ENCODE measurements around the gene HYLS1.
"Not testable (repeated sequence)": the region's sequence is repeated elsewhere in the genome, so short reads cannot be mapped to it uniquely, and the experiment has no call there.

The HYLS1 gene

DNA sequence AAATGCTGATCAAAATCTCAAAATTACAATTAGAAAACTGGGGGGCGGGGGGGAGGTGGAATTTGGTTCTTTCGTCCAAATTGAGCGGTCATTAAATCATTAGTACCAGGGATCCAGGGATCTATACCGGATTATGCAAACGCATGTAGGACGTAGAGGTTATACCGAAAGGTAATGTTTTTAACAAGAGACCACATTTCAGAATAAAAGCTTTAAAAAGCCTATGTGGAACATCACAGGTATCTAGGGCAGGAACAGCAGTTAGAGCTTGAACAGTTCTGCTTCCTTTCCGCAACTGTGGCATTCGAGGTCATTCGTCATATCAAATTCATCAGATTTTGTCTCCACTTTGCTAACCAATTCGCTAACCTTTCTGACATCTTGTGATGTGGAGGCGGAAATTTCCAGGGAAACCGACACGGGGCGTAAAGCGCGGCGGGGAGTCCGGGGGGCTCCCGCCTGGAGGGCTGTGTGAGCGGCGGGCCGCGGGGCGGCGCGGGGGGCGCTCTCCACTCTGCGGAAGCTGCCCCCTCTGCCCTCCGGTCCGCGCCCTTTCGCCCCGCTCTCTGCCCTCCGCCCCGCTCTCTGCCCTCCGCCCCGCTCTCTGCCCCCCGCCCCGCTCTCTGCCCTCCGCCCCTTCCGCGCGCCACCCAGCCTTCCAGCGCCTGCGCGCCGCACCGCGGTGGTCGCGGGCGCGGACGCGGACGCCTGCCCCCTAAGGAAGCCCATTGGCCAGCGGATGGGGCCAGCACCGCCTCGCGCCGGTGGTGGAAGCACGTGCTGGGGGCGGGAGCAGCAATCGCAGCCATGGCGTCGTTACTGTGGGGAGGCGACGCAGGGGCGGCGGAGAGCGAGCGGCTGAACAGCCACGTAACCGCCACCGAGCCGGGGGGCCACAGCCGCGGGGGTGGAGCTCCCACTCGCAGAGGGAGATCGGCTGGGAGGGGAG, 16.5 kb downstream of the HYLS1 start, which contains the start of gene DDX25:
Gene DDX25, plus strand, starts transcription at position 798 of the 949 bp plus-strand sequence. Its CDS starts 10 bp downstream, at position 808.
- DNase-seq (ENCODE audit: low spot score), result no peak

DNA sequence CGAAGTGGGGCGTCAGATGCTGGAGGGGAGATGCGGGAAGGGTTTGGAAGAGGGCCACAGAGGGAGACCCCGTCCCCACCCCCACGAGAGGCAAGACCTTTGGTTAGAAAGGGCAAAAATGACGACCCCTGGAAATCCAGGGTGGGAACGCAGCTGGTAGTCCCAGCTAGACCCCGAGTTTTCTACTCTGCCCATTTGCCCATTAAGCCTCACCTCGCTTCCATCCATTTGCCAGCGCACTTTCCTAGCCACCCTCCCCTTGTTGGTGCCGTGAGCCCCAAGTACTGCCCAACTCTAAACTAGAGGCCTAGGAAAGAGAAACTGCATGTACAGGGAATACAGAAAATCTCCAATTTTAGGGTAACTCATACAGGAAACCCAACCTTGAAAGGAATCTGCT, 17.2 kb downstream of the HYLS1 start:
- DNase-seq (ENCODE audit: low spot score), result no peak

DNA sequence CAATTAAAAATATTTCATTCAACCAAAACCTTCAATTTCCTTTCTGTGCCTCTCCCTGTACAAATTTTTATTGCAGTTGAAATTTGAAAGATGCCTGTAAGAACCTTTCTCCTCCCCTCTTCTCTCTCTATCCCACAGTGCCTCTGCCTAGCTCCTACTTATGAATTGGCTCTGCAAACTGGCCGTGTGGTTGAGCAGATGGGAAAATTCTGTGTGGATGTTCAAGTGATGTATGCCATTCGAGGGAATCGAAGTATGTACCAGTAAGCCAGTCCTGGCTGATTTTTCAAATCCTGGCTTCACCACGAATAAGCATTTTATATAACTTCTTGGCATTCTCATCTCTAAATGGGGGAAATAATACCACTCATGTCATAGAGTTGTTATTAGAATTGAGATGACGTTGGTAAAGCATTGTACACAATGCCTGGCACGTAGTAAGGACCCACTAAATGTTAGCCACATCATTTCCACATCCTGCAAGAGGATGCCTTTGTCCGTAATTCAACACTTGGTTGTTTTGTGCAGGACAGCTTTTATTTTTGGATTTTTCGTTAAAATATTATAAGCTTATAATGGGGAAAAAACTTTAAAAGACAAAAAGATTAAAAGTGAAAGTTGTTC, 22.9 kb downstream of the HYLS1 start:
- no peak for DNase-seq (ENCODE audit: low spot score)

DNA sequence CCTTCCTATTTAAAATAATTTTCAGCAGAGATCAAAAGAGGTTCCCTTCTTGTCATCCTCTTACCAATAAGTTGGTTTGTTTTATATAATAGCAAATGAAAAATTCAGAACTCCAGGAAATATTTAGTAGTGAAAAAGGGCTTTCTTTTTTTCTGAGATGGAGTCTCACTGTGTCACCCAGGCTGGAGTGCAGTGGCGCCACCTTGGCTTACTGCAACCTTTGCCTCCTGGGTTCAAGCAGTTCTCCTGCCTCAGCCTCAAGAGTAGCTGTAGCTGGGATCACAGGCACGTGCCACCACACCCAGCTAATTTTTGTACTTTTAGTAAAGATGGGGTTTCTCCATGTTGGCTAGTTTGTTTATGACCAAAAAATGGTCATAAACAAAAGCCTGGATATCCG, 27.1 kb downstream of the HYLS1 start:
- DNase-seq (ENCODE audit: low spot score), result not testable (repeated sequence)

DNA sequence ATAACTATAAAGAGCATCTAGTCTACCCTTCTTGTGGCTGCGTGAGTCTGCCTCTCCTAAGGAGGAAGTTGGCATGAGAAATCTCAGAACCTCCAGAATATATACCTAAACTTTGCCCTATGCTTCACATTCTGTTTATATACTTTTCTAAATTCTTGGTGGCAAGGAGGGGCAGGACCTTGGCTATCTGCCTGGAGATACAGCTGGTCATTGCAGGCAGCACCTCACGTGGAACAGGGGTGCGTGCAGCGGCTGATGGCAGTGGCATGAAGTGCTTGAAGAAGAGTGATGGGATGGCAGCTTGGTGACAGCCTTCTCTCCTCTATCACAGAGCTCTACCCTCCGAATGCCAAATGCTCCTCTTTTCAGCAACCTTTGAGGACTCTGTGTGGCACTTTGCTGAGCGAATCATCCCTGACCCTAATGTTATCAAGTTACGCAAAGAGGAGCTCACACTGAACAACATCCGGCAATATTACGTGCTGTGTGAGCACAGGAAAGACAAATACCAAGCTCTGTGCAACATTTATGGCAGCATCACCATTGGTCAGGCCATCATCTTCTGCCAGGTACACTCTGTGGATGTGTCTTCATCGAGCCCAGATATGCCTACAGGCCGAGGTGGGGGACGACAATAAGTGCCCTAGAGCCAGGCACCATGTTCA, 29.3 kb downstream of the HYLS1 start:
- no peak for DNase-seq (ENCODE audit: low spot score)

DNA sequence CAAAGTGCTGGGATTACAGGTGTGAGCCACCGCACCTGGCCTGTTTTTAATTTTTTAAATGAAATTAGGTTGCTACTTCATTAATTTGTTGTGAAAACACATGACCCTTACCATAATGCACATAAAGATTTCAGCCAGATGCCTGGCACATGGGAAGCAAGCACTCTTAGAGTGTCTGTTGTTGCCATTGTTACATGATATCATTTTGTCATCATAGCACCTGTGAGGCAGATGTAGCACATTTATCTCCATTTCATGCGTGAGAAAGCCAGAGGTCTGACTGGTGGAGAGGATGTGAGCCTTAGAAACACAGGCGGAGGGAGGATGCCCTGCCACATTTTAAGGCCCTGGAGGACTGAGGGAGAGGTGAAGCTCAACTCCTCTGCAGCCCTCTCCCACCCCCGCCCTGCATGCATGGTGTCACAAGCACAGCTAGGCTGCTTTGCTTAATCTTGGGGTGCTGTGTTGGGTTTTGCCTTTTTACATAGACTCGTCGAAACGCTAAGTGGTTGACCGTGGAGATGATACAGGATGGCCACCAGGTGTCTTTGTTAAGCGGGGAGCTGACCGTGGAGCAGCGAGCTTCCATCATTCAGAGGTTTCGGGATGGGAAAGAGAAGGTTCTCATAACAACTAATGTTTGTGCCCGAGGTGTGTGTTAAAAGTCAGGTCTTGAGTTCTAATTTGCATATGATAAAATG, 30.8 kb downstream of the HYLS1 start:
- DNase-seq (ENCODE audit: low spot score), result no peak

DNA sequence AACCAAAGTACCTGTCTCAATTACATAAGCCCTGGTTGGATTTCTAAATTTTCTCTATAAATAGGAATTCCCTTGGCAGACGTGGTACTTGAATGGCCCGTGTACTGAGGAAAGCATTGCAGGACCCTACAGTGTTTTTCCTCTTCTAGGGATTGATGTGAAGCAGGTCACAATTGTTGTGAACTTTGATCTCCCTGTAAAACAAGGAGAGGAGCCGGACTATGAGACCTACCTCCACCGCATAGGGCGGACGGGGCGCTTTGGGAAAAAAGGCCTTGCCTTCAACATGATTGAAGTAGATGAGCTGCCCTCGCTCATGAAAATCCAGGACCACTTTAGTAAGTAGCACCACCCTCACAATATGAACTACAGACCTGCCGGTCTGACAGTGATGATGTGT, 33.6 kb downstream of the HYLS1 start:
- no peak for DNase-seq (ENCODE audit: low spot score)

DNA sequence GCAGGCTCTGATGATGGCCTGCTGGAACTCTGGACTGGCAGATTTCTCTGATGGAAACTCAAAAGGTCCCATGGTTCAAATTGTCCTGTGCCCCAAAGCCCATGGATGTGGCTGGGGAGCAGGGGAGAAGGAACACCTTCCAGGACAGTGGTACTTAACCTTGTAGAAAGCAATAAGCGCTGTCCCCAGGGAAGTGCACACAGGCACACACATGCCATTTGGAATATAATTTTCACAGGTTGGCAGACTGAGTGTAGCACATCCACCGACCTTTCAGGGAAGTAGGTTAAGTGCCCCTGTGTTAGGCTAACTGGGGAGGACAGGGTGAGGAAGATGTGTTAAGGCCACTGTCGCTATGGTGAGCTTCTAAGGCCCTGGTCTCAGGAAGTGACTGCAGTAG, 34.7 kb downstream of the HYLS1 start:
- no peak for DNase-seq (ENCODE audit: low spot score)

DNA sequence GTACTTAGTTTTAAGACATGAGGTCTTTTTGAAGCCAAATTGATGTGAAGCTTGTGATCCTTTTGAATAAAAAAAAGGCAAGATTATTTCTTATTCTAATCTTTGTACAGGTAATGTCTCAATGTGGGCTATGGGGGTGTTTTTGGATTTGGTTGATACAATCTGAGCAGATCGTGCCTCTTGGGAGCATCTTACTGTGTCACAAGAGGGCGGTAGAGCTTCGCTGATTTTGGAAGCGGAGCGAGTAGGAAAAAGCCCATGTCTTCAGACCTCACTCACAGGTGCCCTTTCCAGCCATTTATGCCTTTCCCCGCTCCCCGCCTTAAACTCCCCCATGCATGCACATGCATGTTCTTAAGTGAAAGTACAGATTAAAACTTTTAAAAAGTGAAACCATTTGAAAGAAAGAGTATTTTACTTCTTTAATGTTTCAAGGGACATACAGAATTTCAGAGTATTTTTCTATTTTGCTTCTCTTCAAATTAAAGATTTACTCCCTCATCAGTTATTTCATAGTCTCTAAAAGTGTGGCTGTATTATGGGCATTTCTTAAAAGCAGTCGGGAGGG, 35.6 kb downstream of the HYLS1 start:
- DNase-seq (ENCODE audit: low spot score), result peak; percentile 51

DNA sequence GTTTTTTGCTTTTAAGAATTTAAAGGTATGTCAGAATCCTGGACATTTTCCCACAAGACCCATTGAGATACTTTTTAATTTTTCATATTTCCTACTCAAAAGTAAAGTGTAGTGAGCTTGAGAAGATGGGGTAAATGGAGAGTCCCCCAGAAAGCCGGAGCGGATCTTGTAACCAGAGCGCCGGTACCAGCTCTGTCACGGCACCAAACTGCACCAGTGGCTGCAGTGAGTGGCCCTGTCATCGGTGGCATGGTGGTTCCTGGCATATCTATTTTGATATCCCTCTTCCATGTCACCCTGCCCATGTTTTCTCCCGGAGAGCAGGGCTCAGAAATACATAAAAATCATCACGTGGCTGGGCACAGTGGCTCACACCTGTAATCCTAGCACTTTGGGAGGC, 36.2 kb downstream of the HYLS1 start:
- no peak for DNase-seq (ENCODE audit: low spot score)

DNA sequence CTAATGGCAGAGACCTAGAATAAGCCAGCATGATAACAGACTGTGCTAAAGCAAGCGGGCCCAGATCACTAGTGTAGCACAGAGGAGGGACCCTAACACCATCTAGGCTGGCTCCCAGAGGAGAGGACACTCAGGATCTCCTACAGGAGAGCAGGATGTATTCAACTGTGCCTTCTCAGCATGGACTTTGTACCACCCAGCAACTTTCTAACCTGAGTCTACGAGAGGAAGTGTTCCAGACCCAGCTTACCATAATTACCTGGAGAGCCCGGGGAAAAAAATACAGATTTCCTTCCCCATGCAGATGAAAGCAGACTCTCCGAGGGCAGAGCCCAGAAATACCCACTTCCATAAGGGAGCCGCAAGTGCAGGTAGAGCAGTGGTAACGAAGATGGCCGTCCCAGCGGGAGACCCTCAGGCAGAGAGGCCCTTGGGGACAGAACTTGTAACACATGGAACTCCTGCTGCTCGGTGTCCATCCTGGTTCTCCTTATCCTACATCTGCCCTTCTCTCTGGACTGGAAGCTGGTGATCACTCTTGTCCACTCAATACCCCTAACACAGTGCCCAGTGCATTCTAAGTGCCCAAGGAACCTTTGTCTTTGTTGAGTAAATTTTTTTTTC, 37.0 kb downstream of the HYLS1 start:
- DNase-seq (ENCODE audit: low spot score), result no peak

DNA sequence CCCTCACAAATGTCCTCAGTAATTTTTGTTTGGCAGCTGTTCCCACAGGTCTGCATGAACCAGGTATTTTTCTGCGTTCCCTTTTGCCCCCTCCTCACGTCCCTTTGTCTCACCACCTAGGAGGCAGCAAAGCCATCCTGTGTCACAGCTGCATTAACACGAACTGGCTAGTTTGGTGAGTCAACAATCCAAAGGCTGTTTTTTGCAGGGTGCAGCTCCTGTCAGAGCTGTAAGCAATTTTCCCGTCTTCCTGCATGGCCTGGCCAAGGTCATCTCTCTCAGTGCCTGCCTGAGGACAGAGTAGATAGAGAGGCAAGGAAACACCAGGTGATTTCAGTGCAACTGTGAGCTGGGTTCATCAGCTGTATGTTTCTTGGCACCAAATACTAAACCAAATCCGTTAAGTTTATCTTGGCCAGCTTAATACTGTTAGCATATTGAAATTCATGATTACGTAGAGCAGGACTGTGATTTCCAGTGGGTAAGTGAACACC, 37.8 kb downstream of the HYLS1 start:
- DNase-seq (ENCODE audit: low spot score), result no peak

DNA sequence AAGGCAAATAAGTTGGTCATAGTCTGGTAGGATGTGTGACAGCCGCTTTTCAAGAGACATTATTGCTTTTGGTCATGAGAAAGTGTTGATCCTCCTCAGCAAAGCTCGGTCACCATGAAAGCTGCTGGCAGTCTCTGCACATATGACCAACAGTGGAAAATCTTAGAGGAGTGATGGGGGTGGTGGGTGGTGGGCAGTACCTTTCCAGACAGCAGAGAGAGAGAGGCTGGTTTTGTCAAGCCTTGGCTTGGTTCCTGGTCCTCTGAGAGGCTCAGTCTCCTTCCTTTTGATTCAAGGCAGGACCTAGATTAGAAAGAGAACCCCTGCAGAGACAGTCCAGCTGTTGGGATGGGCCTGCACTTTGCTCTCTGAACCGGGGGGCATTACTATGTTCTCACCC, 38.3 kb downstream of the HYLS1 start:
- no peak for DNase-seq (ENCODE audit: low spot score)

DNA sequence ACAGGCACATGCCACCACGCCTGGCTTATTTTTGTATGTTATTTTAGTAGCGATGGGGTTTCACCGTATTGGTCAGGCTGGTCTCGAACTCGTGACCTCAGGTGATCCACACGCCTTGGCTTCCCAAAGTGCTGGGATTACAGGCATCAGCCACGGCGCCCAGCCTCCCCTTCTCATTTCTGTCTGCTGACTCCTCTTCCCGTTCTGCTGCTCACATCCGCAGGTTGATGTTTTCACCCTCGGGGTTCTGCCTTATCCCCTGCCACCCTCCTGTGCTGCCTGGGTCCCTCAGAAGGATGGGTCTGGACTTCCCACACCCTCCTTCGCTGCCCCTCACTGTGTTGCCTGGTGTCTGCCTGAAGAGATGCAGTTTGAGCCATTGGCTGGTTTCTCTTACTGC, 39.2 kb downstream of the HYLS1 start:
- DNase-seq (ENCODE audit: low spot score), result no peak

DNA sequence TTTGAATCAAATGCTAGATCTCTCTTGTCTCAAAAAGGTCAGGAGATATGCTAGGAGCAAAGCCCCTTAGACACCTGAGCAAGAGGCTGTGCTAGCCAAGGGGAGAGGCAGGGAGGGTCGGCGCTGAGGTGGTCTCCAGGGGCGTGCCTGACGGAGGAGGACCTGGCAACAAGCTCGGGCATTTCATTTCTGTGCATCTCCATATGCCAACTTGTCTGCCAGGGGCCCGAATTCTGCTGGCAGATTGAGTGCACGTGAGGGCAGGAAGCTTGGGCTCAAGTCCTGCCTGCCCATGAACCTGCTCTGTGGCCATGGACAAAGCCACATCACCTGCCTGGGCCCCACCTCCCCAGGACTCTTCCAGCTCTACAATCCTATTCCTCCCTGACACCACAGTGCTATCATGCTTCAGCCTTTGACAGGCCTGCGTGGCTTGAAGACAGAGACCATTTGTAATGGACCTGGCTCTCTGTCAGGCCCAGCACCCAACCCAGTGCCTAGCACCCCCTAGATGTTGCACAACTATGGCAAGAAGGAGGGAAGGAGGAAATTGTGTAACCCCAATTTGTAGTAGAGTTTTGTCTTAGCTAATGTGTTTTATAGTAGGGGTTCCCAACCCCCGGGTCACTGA, 42.1 kb downstream of the HYLS1 start:
- DNase-seq (ENCODE audit: low spot score), result no peak

DNA sequence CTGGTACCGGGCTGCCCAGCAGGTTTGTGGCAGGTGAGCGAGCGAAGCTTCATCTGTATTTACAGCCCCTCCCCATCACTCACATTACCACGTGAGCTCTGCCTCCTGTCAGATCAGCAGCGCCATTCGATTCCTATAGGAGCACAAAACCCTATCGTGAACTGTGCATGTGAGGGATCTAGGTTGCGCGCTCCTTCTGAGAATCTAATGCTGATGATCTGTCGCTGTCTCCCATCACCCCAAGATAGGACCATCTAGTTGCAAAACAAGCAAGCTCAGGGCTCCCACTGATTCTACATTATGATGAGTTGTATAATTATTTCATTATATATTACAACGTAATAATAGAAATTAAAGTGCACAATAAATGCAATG, 42.6 kb downstream of the HYLS1 start:
- DNase-seq (ENCODE audit: low spot score), result no peak

DNA sequence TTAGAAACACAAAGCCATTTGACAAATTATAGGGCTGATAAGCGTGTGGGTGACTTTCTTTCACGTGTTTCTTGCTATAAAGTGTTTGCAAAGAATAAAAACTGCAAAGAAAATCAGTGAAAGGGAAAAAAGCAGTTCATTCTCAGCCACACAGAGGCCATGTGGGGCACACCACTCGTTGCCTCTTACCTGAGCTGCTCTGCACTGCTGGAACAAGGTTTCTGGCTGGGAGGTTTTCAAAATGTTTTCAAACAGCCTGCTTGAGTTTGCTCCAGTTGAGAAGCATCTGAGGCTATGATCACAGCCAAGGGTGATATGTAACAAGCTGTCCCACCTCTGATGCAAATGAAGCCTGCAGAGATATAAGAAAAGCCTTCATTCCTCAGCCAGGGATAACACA, 43.6 kb downstream of the HYLS1 start:
- no peak for DNase-seq (ENCODE audit: low spot score)

DNA sequence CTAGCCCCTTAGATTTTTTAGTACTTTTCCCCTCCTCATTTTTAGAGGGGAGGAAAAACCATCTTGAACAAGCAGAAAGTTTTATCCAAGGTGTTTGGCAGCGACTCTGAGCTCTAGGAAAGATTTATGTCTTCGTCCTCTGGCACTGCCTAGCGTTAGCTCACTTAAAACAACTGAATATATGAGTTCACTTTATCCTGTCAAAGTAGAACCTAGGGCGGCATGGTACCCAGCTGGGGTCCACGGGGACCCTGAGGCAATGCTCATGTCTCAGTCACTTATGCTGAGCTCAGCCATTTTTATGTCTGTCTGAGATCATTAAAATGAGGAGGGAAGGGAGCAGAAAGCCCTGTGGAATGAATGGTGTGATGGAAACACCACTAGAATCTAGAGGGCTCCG, 44.2 kb downstream of the HYLS1 start:
- DNase-seq (ENCODE audit: low spot score), result no peak

DNA sequence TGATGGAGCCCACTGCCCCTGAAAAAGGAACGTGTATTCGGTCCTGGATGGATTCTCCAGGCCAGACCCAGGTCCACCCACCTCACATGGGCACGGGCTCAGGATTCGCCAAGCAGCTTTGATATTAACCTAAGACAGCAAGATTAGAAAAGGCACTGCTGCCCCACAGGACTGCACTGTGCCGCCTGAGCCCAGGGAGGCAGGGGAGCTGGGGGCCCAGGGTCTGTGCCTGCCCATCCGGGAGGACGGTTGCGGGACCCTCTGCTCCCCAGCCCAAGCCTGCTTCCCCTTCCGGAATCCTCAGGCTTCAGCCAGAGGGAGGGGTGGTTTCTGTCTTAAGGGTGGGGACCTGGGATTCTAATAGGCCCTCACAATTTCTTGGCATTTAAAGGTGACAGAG, 44.8 kb downstream of the HYLS1 start:
- DNase-seq (ENCODE audit: low spot score), result no peak

DNA sequence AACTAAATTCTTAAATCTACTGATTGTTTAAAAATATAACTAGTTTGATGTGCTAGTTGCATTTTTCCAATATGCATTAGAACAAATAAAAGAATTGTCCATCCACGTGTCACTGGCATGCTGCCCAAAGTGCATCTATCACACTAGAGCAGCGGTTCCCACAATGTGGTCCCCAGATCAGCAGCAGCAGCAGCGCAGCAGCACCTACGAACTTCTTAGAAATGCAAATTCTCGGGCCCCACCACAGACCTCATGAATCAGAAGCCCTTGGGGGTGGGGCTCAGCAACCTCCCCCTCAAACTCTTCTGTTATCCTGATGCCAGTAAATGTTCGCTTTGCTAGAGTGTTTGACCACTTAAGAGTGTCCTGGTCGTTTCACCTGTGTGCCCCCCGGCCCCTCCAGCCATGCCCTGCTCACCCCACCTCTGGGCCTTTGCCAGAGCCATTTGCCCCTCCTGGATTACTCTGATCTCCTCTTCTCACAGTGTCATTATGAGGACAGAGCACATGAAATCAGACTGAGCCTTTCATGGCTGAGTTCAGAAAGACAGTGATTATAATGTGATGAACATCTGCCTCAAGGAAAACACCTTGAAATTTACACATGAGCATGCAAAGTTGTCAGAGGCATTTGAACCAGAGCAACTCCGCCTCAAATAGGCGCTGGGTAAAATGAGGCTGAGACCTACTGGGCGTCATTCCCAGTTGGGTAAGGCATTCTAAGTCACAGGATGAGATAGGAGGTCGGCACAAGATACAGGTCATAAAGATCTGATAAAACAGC, 45.8 kb downstream of the HYLS1 start:
- no peak for DNase-seq (ENCODE audit: low spot score)
